Liver (tissue), 9 donors: ENCODE results near the gene EIF1B. TPM values are rescaled to one million over a fixed set of nuclear protein-coding genes. Genes with fewer than 3 reads are reported as not detected.

Experiments used
- DNase-seq: peaks from one replicate; pipeline ENCODE4 v3.0.0-alpha.2; 2017; ENCODE audit warnings: low spot score
- H3K27ac ChIP-seq, 2 donors: one replicate each; pipeline ENCODE4 v1.7.0; 2013; ENCODE audit warnings: inconsistent platforms in 2 of 2, low read length in 2 of 2, control low read depth in 1 of 2, low read depth in 1 of 2, mild to moderate bottlenecking in 1 of 2
- H3K27me3 ChIP-seq, 4 donors: one replicate each; pipeline versions ENCODE4 v1.6.1 to v1.7.0; 2013; ENCODE audit warnings: low read length in 3 of 4, inconsistent platforms in 1 of 4, mild to moderate bottlenecking in 1 of 4, moderate library complexity in 1 of 4; ENCODE audit not compliant: control insufficient read depth in 4 of 4, insufficient read depth in 4 of 4
- H3K36me3 ChIP-seq, 4 donors: one replicate each; pipeline versions ENCODE4 v1.6.1 to v1.7.0; 2013; ENCODE audit warnings: low read length in 3 of 4, mild to moderate bottlenecking in 3 of 4, low read depth in 1 of 4, moderate library complexity in 1 of 4; ENCODE audit not compliant: control insufficient read depth in 4 of 4, insufficient read depth in 3 of 4
- H3K4me1 ChIP-seq, 4 donors: one replicate each; pipeline versions ENCODE4 v1.6.1 to v1.7.0; 2013; ENCODE audit warnings: low read length in 3 of 4, mild to moderate bottlenecking in 3 of 4, moderate library complexity in 1 of 4; ENCODE audit not compliant: control insufficient read depth in 4 of 4, insufficient read depth in 4 of 4
- H3K4me3 ChIP-seq, 3 donors: one replicate each; pipeline versions ENCODE4 v1.6.1 to v1.7.0; 2013; ENCODE audit warnings: low read length in 3 of 3, control low read depth in 1 of 3, low read depth in 1 of 3, mild to moderate bottlenecking in 1 of 3
- H3K9ac ChIP-seq, 2 donors: one replicate each; pipeline ENCODE4 v1.7.0; 2013; ENCODE audit warnings: low read length in 2 of 2, mild to moderate bottlenecking in 2 of 2, moderate library complexity in 2 of 2, control low read depth in 1 of 2, low read depth in 1 of 2
- H3K9me3 ChIP-seq, 4 donors: one replicate each; pipeline versions ENCODE4 v1.6.1 to v1.7.0; 2013; ENCODE audit warnings: low read length in 3 of 4; ENCODE audit not compliant: control insufficient read depth in 4 of 4
- ATF3 ChIP-seq: IDR thresholded peaks from 2 replicates; pipeline ENCODE4 v1.6.1; 2016; ENCODE audit warnings: antibody characterized with exemption
- EGR1 ChIP-seq, 2 donors: IDR thresholded peaks; 2 replicates each; pipeline ENCODE4 v1.6.1; 2016 to 2018; ENCODE audit warnings: antibody characterized with exemption in 2 of 2, low read depth in 2 of 2
- FOXA1 ChIP-seq: IDR thresholded peaks from 2 replicates; pipeline ENCODE4 v1.6.1; 2016; ENCODE audit warnings: antibody characterized with exemption
- FOXA2 ChIP-seq: IDR thresholded peaks from 2 replicates; pipeline ENCODE4 v1.6.1; 2016; ENCODE audit warnings: antibody characterized with exemption
- GABPA ChIP-seq, 2 donors: IDR thresholded peaks in 1 of 2; conservative IDR thresholded peaks in 1 of 2; 2 replicates each; pipeline ENCODE4 v1.6.1; 2016; ENCODE audit warnings: antibody characterized with exemption in 2 of 2, mild to moderate bottlenecking in 1 of 2, moderate library complexity in 1 of 2
- HNF4A ChIP-seq, 2 donors: conservative IDR thresholded peaks; 2 replicates each; pipeline ENCODE4 v1.6.1; 2016; ENCODE audit warnings: antibody characterized with exemption in 2 of 2, mild to moderate bottlenecking in 2 of 2
- HNF4G ChIP-seq: IDR thresholded peaks from 2 replicates; pipeline ENCODE4 v1.6.1; 2016; ENCODE audit warnings: antibody characterized with exemption
- JUND ChIP-seq, 2 donors: IDR thresholded peaks; 2 replicates each; pipeline ENCODE4 v1.6.1; 2016; ENCODE audit warnings: antibody characterized with exemption in 2 of 2
- MAX ChIP-seq: IDR thresholded peaks from 2 replicates; pipeline ENCODE4 v1.6.1; 2016; ENCODE audit warnings: antibody characterized with exemption
- NR2F2 ChIP-seq: IDR thresholded peaks from 2 replicates; pipeline ENCODE4 v1.6.1; 2016; ENCODE audit warnings: antibody characterized with exemption
- RAD21 ChIP-seq, 2 donors: IDR thresholded peaks; 2 replicates each; pipeline ENCODE4 v1.6.1; 2016; ENCODE audit warnings: antibody characterized with exemption in 2 of 2, mild to moderate bottlenecking in 2 of 2
- REST ChIP-seq: IDR thresholded peaks from 2 replicates; pipeline ENCODE4 v1.6.1; 2016; ENCODE audit warnings: antibody characterized with exemption, mild to moderate bottlenecking
- RXRA ChIP-seq, 2 donors: IDR thresholded peaks; 2 replicates each; pipeline ENCODE4 v1.6.1; 2017 to 2018; ENCODE audit warnings: antibody characterized with exemption in 2 of 2, mild to moderate bottlenecking in 1 of 2
- SP1 ChIP-seq: IDR thresholded peaks from 2 replicates; pipeline ENCODE4 v1.6.1; 2018; ENCODE audit warnings: antibody characterized with exemption, mild to moderate bottlenecking
- TAF1 ChIP-seq: conservative IDR thresholded peaks from 2 replicates; pipeline ENCODE4 v1.6.1; 2016; ENCODE audit warnings: antibody characterized with exemption, mild to moderate bottlenecking
- YY1 ChIP-seq: IDR thresholded peaks from 2 replicates; pipeline ENCODE4 v1.6.1; 2016; ENCODE audit warnings: antibody characterized with exemption, mild to moderate bottlenecking
- WGBS: extraction: QIAGEN DNeasy Blood & Tissue Kit; methylation state at CpG from one replicate; pipeline ENCODE4 v1.1.7; 2013; 5-methylcytosine and 5-hydroxymethylcytosine counted together
- polyA plus RNA-seq, 2 donors: library from polyadenylated mRNA; stranded (reverse) in 1 of 2; unstranded in 1 of 2; fragments of 200-250 nt in 1 of 2; fragments of >200 nt in 1 of 2; fragmentation: Nextera tagmentation in 1 of 2; extraction: Ambion mirVana in 1 of 2; gene quantifications; one replicate each; pipeline versions ENCODE4 v1.2.1 to v1.2.3, GENCODE V29; 2013 to 2015
- total RNA-seq, 2 donors: library from RNA; depleted of rRNA; stranded (reverse); fragments of >200 nt; gene quantifications; one replicate each; pipeline ENCODE4 v1.2.3, GENCODE V29; 2014
- TF ChIP-seq, protein P1 (sequence below): fragments of 150-350 bp; IDR thresholded peaks from 2 replicates; pipeline ENCODE4 v1.5.1; 2017; ENCODE audit warnings: improper control_type of control experiment, low read depth, low read length; ENCODE audit not compliant: missing input control
- TF ChIP-seq, protein P2 (sequence below): IDR thresholded peaks from 2 replicates; pipeline ENCODE4 v1.6.1; 2016; ENCODE audit warnings: antibody characterized with exemption
- donor health status: healthy.
- donor health status: healthy.
- donor health status: healthy.
- donor health status: healthy.
- donor health status: healthy.

The EIF1B gene
- total and polyA plus RNA-seq, 4 donors = 10.9 to 33.8 (median 27.8) TPM

- no peak for TF ChIP-seq EGR1 (IDR thresholded peaks at IDR 0.05; ENCODE audit: low read depth in 2 of 2)
- TF ChIP-seq HNF4A (conservative IDR thresholded peaks at IDR 0.05) = no peak
- TF ChIP-seq MAX = no peak
- Histone ChIP-seq H3K4me1 (no peaks in the 10 kb centered on the region), H3K36me3 (no peaks in the 10 kb centered on the region), H3K9ac (no peak overlapping the region), H3K4me3 (no peak overlapping the region), H3K27ac (no peak overlapping the region), H3K27me3 (no peaks in the 10 kb centered on the region), H3K9me3 (no peaks in the 10 kb centered on the region)
- 83% methylated on average over 5 of the region's 5 CpGs for WGBS
- no peak for DNase-seq
These were observed 18.9 kb downstream of the EIF1B start for GRCh38 chr3:40328374-40328773.

DNA sequence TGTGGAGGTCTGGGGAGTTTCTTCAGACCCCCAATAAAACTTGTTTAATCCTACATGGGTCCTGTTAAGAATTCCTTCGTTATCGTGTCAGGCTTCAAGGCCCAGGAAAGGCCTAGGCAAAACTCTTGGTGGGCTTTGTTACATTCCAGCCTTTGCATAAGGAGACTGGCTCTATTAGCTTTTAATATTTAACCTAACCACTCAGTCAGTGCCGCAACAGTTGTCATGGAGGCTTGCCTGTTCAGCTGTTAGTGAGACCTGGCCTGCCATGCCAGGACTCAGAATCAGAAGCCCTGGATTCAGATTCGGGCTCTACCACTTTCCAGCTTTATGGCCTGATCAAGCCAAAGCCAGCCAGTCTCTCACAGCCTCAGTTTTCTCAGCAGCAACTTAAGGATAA, 19.6 kb downstream of the EIF1B start:
- TF ChIP-seq SP1 = no peak
- TF ChIP-seq YY1 = no peak
- no peak for TF ChIP-seq HNF4A (conservative IDR thresholded peaks at IDR 0.05)
- TF ChIP-seq RXRA (IDR thresholded peaks at IDR 0.05) = no peak
- TF ChIP-seq, protein P1, sequence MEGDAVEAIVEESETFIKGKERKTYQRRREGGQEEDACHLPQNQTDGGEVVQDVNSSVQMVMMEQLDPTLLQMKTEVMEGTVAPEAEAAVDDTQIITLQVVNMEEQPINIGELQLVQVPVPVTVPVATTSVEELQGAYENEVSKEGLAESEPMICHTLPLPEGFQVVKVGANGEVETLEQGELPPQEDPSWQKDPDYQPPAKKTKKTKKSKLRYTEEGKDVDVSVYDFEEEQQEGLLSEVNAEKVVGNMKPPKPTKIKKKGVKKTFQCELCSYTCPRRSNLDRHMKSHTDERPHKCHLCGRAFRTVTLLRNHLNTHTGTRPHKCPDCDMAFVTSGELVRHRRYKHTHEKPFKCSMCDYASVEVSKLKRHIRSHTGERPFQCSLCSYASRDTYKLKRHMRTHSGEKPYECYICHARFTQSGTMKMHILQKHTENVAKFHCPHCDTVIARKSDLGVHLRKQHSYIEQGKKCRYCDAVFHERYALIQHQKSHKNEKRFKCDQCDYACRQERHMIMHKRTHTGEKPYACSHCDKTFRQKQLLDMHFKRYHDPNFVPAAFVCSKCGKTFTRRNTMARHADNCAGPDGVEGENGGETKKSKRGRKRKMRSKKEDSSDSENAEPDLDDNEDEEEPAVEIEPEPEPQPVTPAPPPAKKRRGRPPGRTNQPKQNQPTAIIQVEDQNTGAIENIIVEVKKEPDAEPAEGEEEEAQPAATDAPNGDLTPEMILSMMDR = no peak
- TF ChIP-seq, protein P2, sequence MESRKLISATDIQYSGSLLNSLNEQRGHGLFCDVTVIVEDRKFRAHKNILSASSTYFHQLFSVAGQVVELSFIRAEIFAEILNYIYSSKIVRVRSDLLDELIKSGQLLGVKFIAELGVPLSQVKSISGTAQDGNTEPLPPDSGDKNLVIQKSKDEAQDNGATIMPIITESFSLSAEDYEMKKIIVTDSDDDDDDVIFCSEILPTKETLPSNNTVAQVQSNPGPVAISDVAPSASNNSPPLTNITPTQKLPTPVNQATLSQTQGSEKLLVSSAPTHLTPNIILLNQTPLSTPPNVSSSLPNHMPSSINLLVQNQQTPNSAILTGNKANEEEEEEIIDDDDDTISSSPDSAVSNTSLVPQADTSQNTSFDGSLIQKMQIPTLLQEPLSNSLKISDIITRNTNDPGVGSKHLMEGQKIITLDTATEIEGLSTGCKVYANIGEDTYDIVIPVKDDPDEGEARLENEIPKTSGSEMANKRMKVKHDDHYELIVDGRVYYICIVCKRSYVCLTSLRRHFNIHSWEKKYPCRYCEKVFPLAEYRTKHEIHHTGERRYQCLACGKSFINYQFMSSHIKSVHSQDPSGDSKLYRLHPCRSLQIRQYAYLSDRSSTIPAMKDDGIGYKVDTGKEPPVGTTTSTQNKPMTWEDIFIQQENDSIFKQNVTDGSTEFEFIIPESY = no peak
- TF ChIP-seq REST = no peak
- no peak for TF ChIP-seq MAX
- no peak for TF ChIP-seq JUND (IDR thresholded peaks at IDR 0.05)
- TF ChIP-seq GABPA (IDR thresholded peaks at IDR 0.05 in 1 of 2, conservative IDR thresholded peaks at IDR 0.05 in 1 of 2) = no peak
- TF ChIP-seq TAF1 = no peak
- TF ChIP-seq FOXA1 = no peak
- no peak for TF ChIP-seq EGR1 (IDR thresholded peaks at IDR 0.05; ENCODE audit: low read depth in 2 of 2)
- no peak for TF ChIP-seq HNF4G
- TF ChIP-seq ATF3 = no peak
- TF ChIP-seq FOXA2 = no peak
- no peak for TF ChIP-seq RAD21 (IDR thresholded peaks at IDR 0.05)
- TF ChIP-seq NR2F2 = no peak
- H3K9ac ChIP-seq = no peak overlapping the region
- H3K4me1 ChIP-seq = no peaks in the 10 kb centered on the region
- no peaks in the 10 kb centered on the region for H3K9me3 ChIP-seq
- WGBS = 86% methylated on average over 4 of the region's 4 CpGs
- H3K27me3 ChIP-seq = no peaks in the 10 kb centered on the region
- H3K36me3 ChIP-seq = no peaks in the 10 kb centered on the region
- no peak for DNase-seq
- no peak overlapping the region for H3K4me3 ChIP-seq
- H3K27ac ChIP-seq = no peak overlapping the region
